GM21515 (cell line): ENCODE measurements around the gene KIRREL3.

Experiments used
- ATAC-seq: cut with Tn5 transposase; IDR thresholded peaks from one replicate; pipeline ENCODE4 v1.9.1; 2021; ENCODE audit not compliant: unreplicated experiment

Gene KIRREL3

DNA sequence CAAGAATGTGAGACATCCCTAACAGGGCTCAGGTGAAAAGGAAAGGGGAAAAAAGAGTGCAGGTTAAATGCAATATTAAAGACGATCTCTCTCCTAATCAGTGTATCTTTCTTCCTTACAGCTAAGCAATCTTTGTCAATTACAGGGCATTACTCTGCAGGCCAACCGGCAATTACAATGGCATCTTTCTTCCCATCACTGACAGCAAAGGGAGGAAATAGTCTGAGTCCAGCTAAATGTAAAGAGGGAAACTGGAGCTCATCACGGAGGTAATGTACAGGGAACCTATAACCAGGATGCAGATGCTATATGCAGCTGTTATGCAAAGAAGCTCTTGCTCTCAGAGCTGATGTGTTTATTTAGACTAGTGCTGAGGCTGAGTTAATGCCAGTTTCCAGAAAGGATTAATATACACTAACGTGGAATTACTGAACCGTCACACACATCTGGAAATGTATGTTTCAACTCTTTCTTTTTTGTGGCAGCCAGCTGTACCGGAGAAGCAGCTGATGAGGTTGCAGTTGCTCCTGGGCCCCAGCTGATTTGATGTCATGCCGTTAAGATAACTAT lies 121.6 kb downstream of the KIRREL3 start:
- ATAC-seq, result no peak

DNA sequence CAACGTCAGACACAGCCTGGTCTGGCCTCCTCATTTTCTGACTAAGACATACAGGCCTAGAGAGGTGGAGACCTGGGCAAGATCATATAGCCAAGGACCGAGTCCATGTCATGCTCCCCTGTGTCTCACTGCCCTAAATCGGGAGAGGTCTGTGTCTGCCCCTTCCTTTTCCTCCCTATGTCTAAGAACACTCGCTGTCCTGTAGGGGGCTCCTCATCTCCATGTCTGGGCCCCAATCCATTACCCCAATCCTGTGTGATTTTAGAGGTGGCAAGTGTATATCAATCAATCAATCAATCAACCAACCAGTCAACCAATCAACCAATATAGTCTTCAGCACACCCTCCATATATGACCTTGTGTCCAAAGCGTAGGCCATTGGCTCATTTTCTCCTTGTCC lies 125.7 kb downstream of the KIRREL3 start:
- ATAC-seq, result no peak

DNA sequence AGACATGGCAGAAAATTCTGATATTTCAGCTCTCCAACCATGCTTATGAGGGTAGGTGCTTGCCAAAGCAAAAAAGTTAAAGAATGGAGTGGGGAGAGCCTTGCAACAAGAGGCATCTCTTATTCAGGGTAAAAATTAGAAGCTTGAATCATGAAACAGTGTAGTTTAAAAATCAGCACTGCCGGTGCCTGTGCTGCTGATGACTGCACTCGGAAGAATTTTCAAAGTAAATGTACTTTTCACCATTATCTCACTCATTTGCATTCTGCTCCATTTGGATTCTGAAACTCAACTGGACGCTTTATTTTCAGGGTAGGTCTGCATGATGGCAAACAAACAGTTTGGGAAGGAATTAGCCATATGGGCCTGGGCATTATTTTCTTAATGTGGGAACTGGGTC lies 126.3 kb downstream of the KIRREL3 start:
- no peak for ATAC-seq

GRCh38 chr11:126871792-126872191 lies 128.8 kb downstream of the KIRREL3 start:
- ATAC-seq, result no peak

DNA sequence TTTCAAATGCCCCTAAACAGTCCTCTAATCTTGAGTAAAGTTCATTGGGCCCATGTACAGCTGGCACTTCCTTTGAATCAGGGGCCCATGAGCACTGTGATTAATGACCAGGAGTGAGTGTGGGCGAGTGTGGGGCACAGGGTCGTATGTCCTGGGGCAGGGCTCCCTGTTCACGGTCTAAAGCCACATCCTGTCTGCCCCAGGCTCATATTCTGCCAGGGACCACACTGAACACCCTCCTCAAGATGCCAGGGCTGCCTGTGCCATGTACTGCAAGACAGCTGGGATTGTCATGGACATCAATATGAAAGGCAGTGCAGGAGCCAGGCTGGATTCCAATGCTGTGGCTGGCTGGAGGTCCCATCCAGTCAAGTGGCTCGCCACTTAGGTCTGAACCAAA lies 130.5 kb downstream of the KIRREL3 start:
- no peak for ATAC-seq

GRCh38 chr11:126868741-126869140 lies 131.8 kb downstream of the KIRREL3 start:
- ATAC-seq, result no peak

DNA sequence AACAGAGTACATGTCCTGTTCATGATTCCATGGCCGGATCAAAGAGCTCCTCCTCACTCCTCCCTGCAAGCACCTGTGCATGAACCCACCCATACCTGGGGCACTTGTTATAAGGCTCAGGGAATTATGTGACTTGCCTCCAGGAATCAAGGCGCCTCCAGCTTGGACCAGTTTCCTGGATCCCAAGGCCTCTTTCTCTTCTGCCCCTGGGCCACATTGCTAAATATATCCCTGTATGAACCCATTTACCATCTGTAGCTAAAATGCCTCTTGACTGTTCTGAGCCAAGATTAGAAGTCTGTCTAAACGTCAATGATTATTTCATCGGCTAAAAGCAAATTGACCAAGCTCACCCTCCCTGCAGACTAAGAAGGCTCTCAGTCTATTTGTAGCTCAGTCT lies 135.6 kb downstream of the KIRREL3 start:
- ATAC-seq, result no peak

DNA sequence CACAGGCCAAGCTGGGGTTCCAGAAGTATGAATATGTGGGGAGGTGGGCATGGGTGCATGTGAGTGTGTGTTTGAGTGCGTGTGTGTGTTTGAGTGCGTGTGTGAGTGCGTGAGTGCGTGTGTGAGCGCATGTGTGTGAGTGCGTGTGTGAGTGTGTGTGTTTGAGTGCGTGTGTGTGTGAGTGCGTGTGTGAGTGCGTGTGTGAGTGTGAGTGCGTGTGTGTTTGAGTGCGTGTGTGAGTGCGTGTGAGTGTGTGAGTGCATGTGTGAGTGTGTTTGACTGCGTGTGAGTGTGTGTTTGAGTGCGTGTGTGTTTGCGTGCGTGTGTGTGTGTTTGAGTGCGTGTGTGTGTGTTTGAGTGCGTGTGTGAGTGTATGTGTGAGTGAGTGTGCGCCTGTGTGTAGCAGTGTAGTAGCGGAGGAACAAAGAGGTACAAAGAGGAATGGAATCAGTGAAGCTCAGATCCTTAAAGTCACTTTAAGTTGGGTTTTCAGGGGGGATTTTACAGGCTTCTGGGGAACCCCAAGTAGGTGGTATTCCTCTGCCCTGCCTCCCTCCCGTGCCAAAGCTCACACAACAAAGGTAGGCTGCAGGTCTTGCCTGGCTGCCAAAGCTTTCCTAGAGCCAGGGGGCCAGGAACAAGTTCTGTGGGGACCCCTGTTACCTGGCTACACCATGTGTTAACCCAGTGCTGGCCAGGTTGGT lies 137.1 kb downstream of the KIRREL3 start:
- no peak for ATAC-seq

- no peak for ATAC-seq
Measured at GRCh38 chr11:126862664-126863243, 137.8 kb downstream of the KIRREL3 start.

DNA sequence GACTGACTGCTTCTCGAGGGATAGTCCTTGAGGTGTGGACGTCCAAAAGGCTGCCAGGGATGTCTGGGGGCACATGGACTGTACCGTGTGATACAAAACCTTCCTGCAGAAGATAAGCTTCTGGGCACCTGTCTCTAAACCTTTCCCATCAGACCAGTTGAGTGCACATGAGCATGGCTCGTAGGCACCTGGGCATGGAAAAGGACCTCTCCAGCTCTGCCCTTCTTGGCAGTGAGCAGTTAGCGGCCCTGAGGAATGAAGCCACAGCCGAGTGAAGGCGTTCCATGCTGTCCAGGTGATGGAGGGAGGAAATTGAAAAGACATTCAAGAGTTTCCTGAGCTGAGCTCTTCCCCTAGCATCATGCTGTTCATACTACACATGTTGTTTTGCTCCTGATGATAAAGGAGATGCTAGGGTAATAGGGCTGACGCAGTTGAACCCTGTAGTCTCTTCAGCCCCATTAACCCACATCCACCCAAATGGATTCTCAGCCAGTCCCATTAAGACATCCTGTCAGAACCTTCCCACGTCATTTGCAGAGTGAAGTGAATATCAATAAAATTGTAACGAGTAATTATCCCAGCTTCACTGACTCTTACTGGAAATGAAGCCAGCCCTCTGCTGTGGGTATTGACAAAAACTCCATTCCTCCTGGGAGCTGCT lies 138.6 kb downstream of the KIRREL3 start:
- no peak for ATAC-seq

DNA sequence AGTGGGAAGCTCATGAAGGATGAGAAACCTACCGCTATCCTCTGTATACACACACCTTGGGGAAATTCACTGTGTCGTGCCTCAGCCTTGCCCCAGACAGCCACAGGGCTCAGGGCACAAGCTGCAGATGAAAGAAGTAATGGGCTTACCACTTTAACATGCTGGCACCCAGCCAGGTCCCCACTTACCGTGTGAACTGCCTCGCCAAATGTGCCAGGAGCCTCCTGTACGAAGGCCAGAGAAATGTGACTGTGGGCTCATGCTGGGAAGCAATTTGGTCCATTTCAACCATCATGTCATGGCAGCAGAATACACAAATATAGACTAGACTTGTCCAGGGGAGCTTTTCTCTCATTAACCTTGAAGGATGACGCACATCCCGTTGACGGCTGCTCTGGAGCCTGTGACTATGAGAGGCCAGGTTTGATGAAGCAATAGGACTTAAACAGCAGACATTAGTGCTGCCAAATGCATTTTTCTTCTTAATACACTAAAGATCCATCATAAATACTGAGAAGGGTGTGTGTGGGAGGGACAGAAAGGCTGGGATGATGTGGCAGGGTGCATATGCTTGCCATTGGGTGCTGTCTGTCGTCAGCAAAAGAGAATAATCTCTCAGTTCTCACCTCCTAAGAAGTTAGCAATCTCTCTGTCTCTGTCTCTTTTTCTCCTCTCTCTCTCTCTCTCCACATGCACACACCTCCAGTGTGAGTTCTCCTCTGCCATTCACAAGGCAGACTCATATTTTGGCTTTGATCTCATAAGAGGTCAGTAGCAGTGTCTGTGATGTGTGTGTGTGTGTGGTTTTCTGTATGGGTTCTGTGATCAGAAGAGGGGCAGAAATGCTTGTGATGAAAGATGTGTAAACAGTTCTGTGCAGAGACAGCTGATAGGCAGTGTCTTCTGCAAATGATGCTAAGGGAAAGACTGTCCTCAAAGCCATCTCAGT lies 142.4 kb downstream of the KIRREL3 start:
- ATAC-seq, result no peak

GRCh38 chr11:126855536-126855935 lies 145.0 kb downstream of the KIRREL3 start:
- no peak for ATAC-seq

DNA sequence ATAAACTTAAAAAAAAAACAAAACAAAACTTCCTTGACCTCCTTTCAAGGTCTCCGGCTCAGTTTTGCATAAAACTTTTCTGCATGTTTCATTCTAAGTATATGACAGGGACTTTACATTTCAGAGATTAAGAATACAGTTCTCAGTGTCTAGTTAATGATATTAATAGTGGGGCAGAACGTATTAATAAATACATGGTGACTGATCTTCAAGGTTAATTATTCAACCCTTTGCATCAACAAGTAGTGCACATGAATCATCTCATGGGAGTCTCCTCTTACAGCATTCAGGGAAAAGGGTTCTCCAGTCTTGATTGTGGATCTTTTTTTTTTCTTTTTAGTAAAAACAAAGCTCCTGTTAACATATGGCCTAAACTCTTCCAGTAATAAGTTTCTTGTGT lies 146.8 kb downstream of the KIRREL3 start:
- ATAC-seq, result no peak

DNA sequence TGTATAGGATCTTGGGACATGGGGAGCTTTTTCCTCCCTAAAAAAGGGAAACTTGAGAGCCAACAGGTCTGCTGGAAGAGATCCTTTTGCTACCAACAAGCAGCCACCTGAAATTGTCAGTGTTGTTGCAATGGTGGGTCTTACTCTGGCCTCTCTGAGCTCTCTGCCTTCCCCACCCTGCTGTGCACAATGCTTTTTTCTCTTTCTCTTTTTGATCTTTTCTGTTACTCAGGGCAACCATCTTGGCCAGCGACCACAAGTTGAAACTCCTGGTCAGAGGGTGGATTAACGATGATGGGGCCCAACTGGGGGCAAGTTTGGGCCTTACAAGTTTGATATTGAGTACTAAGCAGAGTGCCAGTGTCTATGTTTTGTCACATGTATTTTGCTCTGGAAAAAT lies 155.8 kb downstream of the KIRREL3 start:
- no peak for ATAC-seq

DNA sequence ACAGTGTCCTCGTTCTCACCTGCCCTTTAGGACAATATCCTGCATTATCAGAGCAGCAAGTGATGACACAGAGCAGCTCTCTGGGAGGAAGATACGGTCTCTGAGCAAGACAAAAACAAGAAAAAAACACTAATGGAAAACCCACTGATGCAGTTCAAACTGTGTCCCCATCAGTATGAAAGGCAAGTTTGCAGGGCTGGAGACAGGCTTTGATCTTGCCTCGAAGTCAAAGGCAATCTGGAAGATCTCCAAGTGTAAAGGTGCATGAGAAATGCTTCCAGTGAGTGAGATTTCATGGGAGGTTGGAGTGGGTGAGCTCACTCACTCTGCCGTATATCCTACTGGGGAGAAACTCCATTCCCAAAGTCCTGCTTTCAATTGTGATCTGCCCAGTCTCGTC lies 157.5 kb downstream of the KIRREL3 start:
- ATAC-seq, result no peak

DNA sequence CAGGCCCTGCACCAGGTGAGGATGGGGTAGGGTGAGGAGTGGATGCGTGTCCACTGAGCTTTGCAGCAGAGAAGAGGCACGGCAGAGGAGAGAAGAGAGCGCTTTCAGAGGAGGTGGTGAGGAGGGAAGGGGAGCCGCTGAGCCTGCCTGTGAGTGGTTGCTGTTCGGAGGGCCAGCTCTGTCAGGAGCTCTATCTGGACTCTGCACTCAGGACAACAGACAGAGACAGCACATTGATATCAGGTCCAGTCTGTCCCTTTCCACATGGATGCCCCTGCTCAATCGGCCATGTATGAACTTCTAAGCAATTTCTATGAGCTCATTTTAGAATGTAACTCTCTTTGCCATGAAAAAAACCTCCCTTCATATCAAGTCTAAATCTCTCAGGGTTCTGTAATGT lies 158.6 kb downstream of the KIRREL3 start:
- ATAC-seq, result no peak

- no peak for ATAC-seq
Measured at GRCh38 chr11:126840975-126841374, 159.6 kb downstream of the KIRREL3 start.

DNA sequence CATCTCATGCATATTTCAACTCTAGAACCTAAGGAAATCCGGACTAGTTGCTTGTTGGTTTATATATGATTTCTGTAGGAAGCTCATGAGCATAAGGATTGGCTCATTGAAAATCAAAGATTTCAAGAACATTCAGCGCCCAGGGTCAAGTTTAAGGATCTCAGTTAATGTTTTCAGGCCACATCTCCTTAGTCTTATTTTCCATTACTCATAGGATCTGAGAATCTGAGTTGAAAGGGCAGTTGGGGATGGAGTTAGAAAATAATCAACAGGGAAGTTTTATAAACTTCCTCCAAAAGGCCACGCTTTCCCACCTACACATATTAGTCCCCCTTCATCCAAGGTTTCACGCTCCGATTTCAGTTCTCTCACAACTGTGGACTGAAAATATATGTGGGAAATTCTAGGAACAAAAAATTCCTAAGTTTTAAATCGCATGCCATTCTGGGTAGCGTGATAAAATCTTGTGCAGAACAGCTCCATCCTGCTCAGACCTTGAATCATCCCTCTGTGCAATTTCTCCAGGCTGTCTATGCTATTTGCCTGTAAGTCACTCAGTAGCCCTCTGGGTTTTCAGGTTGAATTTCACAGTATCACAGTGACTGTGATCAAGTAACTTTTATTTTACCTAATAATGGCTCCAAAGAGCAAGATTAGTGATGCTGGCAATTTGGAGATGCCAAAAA lies 160.2 kb downstream of the KIRREL3 start:
- no peak for ATAC-seq

GRCh38 chr11:126839496-126839895 lies 161.1 kb downstream of the KIRREL3 start:
- no peak for ATAC-seq

GRCh38 chr11:126838779-126839178 lies 161.8 kb downstream of the KIRREL3 start:
- no peak for ATAC-seq
